Activated naive CD4-positive, alpha-beta T cell treated with Interleukin-2 at 50 U/mL for 16 hours (primary cell): ENCODE results near the gene NRXN3.
"Not testable (repeated sequence)": the region's sequence is repeated elsewhere in the genome, so short reads cannot be mapped to it uniquely, and the experiment has no call there.

Source experiments
- DNase-seq: peaks from one replicate; pipeline ENCODE4 v3.0.0-alpha.2; 2020

Gene NRXN3

DNA sequence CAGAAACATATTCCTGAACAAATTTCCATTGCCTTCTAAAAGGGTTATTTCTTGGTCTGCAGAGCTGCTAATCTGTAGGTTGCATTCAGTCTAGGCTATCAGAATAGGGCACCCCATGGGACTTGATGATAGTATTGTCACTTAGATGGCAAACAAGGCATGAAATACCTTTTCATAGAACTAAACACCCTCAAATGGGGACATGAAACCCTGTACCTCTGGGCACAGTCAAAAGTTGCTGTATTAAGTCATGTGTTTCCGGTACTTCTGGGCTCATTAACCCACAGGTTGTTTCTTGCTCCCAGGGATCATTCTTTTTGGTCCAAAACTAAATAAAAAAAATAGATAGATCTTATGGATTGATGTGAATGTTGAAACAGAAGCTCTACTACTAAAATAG lies 930.4 kb downstream of the NRXN3 start:
- no peak for DNase-seq

DNA sequence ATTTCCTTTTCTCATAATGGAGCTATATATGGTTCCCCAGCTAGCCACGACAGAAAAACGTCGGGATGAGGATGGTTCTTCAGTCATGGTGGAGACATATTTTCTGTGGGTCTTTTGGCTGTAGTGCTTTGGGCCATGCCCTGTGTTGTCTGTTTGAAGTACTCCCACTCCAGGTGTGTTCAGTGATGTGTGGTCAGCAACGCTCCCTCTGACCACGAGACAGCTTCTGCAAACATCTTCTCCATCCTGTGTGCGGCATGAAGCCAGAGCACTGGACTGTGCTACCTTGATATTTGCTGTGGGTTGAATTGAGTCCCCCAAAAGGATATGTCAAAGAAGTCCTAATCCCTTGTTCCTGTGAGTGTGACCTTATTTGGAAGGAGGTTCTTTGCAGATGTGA lies 931.2 kb downstream of the NRXN3 start:
- no peak for DNase-seq

DNA sequence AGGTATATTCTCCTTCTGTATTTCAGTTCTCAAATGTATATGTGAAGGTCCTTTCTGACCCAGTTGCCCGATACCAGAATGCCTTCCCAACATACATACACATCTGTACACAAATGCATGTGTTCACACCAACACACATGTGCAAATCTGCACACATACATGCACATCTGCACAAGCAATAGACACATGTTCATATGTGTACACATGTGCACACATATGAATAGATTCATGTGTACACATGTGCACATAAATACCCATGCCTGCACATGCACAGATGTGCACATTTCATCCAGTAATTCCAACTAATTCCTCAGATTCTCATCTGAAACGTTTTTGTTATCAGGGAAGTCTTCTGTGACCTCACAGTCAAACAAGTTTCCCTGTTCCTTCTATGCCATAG lies 933.6 kb downstream of the NRXN3 start:
- DNase-seq: no peak

DNA sequence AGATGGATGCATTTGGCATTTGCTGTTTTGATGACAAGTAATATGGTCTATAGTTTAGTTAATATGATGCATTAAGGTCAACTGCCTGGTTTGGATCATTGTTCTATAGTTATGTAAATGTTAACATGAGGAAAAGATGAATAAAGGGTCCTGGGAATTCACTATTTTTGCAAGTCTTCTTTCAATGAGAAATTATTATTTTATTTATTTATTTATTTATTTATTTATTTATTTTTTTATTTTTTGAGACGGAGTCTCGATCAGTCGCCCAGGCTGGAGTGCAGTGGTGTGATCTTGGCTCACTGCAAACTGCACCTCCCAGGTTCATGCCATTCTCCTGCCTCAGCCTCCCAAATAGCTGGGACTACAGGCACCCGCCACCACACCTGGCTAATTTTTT lies 940.4 kb downstream of the NRXN3 start:
- not testable (repeated sequence) for DNase-seq

DNA sequence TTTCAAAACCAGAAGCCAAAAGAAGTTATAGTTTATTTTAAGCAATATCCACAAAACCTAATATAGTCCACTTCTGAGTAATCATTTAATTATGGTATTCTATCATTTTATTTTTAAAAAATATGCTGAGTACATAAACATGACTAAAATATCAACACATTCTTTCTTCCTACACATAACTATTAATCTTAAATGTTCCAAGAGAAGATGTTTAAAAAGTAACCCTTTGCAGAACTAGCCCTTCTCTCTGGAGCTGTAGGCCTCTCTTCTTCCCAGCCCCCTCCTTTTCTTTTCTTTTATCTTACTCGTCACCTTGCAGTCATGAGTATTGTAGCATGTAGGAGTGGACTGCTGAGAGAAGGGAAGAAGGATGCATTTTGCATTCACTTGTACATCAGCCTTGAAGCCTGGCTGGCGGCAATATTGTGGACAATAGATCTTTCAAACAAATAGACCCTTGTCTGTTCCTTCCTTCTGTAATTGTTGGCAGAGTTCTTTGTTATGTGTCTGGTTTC lies 941.9 kb downstream of the NRXN3 start:
- no peak for DNase-seq

DNA sequence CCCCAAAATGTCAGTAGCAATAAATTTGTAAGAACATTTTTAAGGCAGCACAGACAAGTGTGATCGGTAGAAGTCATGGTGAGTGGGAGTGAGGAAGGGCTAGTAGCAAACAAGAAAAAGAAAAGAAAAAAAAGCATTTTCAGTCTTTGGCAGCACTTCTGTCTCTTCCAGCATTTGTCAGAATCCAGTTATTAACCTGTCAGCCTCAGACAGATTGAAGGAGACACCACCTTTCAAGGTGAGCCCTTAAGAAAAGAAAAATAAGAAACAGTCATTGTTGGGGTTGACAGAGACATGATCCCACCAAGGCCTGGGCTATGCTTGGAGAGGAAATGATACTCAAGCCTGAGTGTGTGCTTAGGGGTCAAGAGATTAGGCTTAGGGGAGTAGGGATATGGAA lies 947.4 kb downstream of the NRXN3 start:
- no peak for DNase-seq

DNA sequence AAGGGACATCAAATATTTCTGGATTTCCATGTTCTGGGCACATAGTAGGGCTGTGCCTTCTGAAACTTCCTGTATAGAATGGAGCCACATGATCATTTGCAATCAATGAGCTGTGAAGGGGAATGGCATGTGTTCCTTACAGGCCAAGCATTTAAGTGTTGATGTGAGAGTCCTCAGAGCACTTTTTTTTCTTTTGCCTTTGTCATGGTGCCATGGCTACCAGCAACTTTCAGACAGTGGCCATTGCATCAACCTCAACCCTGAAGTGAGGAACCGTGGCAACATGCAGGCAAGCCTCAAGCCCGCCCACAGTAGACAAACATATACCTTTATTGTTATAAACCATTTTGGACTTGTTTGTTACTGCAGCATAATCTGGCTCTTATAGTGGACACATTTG lies 948.1 kb downstream of the NRXN3 start:
- DNase-seq: no peak

DNA sequence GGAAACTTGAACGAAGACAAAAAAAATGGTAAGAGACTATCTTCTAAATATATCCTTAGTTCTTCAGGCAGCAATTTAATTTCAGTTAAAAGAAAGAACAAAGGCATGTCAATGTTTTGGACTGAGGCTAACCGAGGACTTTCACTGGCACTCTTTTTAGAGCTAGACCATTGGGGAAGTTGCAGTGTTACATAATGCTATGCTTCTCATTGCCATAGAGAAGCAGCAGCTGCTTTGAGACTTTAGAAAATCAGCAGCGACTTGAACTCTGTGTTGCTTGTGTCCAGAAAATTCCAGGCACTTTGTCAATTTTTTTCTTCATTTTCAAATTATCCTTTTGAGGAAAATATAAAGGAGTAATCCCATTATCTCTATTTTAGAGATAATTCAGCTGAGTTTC lies 964.2 kb downstream of the NRXN3 start:
- no peak for DNase-seq

DNA sequence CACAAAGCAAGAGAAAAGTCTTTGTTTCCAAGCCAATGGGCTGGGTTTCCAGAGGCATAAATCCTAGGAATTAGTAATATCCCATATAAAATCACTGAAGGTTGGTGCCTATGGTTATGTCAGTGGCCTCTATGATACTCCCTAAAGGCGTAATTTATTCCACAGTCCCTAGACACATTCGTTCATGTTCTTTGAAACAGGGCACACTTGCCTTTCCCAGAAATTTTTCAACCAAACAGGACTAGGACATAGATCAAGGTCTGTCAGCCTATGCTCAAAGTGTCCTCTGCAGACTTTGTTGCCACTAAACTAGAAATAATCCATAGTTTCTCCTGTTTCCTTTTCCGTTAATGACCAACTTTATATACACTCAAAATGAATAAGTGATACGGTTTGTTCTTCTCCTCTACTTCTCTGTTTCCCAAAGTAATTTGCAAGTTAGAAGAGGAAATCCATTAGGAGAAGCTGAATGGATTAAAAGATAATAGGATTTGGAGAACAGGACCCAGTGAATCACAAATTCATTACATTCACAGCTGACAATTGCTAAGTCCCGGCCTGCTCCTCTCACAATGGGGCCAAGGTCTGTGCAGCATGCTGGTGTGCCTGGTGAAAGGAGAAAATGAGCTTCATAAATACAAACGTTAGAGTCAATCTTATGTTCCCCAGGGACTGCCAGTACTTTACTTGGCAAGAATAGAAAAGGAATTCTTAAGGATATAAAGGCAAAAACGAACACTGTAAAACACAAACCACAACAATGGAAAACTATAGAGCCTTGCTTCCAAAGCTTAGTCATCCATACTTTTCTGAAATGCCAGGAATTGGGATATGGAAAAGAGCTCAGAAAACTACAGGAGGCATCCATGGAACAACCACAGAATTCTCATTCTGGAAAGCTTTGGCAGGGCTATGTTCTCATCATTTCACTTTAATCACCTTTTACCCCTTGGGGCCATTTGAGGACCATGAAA lies 966.2 kb downstream of the NRXN3 start:
- DNase-seq: no peak

DNA sequence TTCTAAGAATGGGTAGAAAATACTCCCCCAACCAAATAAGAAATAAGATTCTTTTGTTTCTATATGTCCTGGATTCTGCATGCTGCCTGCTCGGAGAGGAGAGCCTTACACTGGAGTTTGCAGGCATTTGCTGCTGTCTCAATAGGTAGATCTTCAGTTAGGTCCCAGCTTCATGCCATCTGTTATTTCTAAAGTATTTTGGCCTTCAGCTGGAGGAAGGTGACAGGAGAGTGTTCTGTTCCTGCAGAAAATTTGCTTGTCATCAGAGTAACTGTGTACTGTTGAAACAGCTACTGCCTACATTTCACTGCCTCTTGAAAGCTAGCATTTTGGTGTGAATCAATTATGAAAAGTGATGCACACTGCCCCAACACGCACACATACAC lies 966.9 kb downstream of the NRXN3 start:
- no peak for DNase-seq

DNA sequence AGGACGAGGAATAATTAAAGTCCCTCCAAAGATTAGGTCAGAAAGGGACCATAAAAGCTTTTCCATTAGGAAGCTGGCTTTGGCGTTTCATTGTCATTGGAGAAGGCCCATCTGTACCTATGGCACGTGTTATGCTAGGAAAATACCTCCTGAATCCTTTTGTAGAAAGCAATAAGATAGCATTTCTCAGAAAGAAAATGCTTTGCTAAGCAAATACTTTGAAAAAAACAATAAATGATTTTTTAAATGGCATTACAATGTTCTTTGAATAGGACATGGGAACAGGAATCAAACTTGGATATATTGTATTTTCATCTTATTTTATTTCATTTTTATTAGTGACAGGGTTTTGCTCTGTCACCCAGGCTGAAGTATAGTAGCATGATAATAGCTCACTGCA lies 967.7 kb downstream of the NRXN3 start:
- DNase-seq: no peak

DNA sequence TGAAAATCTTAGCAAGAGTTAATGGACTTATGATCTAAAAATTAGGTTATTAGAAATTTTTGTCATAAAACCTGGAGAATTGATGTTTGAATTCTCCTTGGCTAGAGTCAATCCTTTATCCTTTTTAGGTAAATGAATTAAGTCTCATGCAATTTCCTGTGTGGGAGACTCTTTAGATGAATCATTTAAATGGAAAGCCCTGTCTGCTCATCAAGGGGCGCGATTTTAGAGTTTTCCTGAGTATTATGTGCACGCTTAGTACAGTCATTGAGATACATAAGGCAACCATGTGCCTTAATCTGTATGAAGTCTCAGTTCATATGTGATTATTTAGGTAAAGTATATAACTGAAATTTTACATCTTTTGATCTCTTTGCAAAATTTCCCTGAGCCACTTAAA lies 974.7 kb downstream of the NRXN3 start:
- DNase-seq: no peak

DNA sequence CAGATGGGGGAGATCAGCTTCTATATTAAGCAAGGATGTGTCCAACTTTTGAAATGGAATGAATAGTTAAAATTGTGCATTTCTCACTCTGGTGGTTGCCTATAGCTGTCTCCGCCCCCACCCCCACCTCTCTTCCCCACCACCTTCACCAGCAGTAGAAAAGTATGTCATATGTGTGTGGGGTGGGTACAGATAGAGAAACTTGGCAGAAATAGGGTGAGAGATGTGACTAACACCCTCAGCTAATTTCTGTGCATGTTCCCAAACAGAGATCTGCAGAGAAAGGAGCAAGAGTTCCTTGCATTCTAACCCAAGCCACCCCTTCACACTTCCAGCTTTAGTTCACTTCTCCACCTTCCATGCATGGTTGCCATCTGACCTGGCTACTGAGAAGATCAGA lies 980.1 kb downstream of the NRXN3 start:
- DNase-seq: no peak

DNA sequence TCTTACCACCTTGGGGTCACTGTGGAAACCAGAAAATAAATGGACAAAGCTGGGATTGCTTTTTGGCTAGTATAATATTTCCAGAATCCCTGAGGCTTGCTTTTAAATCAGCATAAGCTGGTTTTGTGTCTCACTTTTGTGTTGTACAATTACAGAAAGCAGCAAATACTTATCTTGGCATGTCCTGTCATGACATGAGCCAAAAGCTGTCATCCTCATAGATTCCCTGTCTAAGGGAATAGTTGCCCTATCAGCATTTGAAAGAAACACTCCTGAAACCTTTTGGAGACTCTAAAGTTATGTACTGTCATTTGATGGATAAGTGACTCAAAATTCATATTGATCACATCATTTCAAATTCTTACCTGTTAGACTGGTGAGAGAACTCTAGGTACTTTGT lies 987.2 kb downstream of the NRXN3 start:
- DNase-seq: no peak

DNA sequence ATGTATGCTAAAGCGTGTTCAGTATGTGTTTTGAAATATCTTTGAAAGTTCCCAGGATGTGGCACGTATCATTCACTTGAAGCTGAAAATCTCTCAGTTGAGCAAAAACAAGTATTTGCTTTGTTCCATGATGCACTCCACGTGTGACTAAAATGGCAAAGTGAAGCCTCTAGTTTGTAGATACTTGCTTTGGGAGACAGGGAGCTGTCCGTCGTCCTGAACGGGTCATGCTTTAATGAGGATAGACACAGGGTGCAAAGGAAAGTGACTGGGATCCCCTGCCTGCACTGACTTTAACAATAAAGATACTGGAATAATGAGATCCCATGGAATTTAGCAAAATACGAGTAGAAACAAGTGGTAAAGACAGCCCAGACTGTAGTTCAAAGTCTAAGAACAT lies 991.4 kb downstream of the NRXN3 start:
- DNase-seq: no peak

DNA sequence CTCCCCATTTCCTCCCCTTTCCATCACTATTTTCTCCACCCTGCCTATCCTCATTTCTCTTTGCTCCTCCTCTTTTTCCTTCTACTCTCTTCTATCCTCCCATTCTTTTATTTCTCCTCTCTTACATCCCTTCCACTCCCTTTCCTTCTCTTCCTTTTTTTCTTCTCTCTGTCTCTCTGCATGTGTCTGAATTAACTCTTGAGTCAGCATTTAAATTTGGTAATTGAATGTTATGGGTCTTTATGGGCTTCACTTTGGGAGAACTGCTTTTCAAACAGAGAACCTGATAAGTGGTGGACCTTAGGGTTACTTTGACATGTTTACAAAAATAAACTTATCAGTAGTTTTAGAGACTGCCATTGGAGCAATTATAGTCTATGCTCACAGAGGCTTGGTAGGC lies 992.7 kb downstream of the NRXN3 start:
- no peak for DNase-seq

DNA sequence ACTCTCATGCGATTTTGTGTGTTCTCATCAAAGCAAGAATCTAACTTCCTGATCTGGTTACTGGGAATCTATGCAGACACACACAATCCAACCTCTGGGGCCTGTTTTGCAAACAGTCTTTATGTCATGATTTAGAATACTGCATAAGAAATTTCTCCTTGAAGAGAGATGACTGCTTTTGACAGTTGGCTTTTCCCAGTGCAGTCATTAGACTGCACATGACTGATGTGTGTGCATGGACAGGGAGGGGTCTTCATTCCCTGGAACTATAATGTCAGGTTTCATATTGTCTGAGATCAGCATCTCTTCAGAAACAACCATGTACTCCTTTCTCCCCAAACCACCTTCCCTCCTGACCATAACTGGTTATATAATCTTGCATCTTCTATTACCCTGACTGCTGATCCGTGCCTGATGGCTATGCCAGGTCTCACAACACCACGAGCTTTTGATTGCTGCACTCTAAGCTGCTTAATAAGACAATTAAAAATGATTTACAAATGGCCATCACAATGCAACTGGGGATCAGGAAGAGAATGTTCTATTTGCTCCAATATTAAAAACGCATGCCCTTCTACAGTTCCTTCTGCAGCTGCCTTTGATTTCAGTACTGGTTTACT lies 995.4 kb downstream of the NRXN3 start:
- no peak for DNase-seq

DNA sequence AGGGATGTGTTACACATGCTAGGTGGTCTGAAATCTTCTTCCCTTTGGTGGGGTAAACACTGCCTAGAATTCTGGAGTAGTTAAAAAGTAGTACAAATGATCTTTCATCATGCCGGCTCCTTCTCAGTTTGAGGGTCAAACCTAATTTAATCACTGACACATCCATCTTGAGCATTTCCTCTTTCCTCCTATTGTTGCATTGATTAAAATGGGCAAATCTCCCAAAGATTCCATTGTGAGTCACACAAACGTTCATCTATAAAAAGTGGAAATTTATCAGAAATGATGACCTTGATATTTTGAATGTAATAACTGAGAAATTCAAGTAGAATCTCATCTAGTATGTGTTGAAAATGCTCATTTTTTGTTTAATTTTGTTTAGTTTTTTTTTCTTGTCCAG lies 996.0 kb downstream of the NRXN3 start:
- DNase-seq: no peak

DNA sequence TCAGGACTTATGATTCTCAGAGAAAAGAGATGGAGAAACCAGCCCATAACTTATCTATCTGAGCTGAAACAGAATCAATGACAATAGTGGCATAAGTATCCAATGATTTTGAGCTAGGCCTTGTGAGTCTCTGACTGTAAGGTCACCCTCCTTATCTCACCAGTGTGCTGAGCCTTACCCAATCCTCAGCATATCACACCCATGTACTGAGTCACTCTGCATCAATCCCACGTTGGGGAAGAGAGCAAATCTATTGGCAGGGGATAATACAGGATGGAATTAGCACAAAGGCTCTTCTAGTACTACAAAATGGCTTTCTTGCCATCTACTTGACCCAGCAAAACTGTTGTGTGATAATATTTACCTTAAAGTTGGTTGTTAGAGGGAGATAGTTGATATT lies 997.8 kb downstream of the NRXN3 start:
- DNase-seq: no peak

DNA sequence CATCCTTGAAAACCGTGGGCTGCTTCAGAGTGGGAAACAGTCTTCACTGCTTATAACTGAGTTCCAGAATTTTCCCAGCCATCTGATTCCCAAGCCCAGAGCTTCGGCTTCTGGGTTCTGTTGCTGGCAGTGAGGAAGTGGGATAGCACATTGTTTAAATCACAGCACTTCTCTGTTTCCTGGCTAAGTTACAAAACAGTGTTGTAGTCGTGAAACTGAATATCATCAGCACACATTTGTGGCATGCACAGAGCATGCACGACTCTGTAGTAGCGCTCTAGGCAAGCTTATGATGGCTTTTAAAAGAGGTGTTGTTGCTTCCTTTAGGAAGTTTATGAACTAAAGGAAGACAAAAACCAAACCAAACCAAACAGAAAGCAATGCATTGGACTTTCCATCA lies 1005.5 kb downstream of the NRXN3 start:
- no peak for DNase-seq

DNA sequence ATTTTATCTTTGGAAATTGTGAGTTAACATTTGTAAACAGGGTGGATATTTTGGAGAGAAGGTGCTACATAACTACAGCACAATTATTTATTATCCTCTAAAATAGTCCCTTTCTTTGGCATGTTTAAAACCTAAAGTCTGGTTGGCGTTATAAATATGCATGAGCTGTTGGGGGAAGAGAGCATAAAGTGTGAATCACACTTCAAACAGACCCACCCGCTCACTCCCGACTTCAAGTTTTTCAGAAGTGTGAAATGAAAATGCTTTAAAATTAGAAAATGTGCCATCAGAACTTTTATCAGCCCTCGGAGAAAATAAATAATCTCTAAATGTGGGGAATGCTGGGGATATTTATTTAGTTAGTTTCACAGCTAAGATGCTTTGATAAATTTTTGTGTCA lies 1006.9 kb downstream of the NRXN3 start:
- DNase-seq: no peak

DNA sequence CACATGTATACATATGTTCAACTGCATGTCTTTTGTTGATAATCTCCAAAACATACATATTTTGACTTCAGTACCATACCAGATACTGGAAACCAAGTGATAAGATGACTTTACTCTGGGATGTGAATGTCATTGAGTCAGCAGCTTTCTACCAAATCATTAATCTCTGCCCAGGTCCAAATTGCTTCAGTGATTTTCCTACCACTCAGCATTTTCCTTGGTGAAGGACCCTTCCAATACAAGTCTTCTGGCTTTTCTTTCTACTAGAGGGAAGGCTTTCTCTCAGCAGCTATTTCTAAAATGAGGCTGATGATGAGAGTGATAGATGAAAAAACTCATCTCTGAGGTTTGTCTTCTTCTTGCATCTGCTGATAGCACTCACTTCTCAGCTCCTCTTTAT lies 1008.5 kb downstream of the NRXN3 start:
- DNase-seq: no peak

DNA sequence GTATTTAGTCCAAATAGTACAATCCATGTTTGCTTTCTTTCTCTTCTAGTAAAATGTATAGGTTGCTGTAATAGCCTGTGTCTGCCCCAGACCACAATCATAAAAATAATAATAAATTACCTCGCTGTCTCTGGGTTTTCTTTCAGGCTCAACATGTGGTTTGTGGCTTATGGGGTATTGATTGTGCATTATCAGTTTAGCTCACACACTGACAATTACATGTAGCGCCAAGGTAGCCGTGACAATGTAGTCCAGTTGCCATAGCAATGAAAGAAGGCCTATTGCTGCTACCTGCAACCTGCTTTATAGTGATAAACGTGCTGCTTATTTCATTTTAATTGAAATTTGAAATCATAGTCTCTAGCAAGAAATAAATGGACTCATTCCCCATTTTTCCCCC lies 1009.8 kb downstream of the NRXN3 start:
- DNase-seq: no peak

DNA sequence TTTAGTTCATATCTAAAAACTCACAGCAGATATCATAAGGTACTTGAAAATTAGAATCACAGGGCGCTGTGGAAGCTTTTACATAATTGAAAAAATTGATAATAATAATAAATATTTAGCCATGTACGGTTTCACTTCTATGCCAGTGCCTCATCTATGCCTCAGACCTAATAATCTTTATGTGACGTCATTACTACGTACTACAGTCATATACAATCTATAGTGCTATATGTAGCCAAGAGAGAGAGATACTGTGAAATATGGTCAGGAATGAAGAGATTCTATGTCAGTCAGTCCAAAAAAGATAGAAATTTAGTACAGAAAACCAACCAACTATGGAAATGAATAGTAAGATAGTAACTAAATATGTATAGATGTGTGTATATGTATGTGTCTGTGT lies 1010.5 kb downstream of the NRXN3 start:
- no peak for DNase-seq

DNA sequence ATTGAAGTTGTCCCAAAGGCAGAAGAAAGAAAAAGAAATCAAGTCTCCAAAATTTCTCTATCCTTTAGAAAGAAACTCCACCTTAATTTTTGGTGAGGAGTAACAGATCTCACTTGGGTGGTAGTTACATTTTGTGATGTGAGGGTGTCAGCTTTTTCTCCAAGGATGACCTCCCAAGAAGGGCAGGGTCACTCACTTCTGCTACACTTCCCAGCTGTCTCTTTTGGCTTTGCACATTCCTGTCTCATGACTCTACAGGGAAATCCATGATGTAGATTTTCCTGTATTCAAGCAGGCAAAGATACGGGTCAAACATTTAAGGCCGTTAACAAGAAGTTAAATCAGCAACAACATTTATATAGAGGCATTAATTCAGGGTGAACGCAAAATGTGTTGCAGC lies 1016.4 kb downstream of the NRXN3 start:
- DNase-seq: no peak
